Memory B cell (primary cell): ENCODE measurements around the gene UBQLN4.

ENCODE experiments used
- ATAC-seq: fragments of 150-1000 bp; cut with Tn5 transposase; 2 replicates; pipeline ENCODE4 v1.10.0; 2021; ENCODE audit warnings: low read depth, mild to moderate bottlenecking, moderate library complexity
- DNase-seq, 2 donors: peaks; one replicate each; pipeline ENCODE4 v3.0.0; 2022; ENCODE audit warnings: low spot score in 2 of 2
- H3K27ac Mint-ChIP-seq: one replicate; pipeline ENCODE4 v1.8.0; 2022; ENCODE audit warnings: mild to moderate bottlenecking, moderate library complexity, mixed read lengths
- H3K27me3 Mint-ChIP-seq: one replicate; pipeline ENCODE4 v1.8.0; 2022; ENCODE audit warnings: mixed read lengths
- H3K36me3 Mint-ChIP-seq: one replicate; pipeline ENCODE4 v1.8.0; 2022; ENCODE audit warnings: mild to moderate bottlenecking, mixed read lengths
- H3K4me1 Mint-ChIP-seq: one replicate; pipeline ENCODE4 v1.8.0; 2022; ENCODE audit warnings: mixed read lengths
- H3K4me3 Mint-ChIP-seq: one replicate; pipeline ENCODE4 v1.8.0; 2022; ENCODE audit warnings: mild to moderate bottlenecking, moderate library complexity, mixed read lengths
- H3K9me3 Mint-ChIP-seq: one replicate; pipeline ENCODE4 v1.8.0; 2022; ENCODE audit warnings: mixed read lengths

The UBQLN4 gene

GRCh38 chr1:156002188-156002911, 51.2 kb downstream of the UBQLN4 start:
- H3K4me3 Mint-ChIP-seq, result no peak overlapping the region
- H3K4me1 Mint-ChIP-seq, result no peaks in the 10 kb centered on the region
- no peak for DNase-seq
- H3K9me3 Mint-ChIP-seq, result no peaks in the 10 kb centered on the region
- H3K36me3 Mint-ChIP-seq, result no peaks in the 10 kb centered on the region
- no peak overlapping the region for H3K27ac Mint-ChIP-seq
- H3K27me3 Mint-ChIP-seq, result no peaks in the 10 kb centered on the region
- ATAC-seq, result no peak

DNA sequence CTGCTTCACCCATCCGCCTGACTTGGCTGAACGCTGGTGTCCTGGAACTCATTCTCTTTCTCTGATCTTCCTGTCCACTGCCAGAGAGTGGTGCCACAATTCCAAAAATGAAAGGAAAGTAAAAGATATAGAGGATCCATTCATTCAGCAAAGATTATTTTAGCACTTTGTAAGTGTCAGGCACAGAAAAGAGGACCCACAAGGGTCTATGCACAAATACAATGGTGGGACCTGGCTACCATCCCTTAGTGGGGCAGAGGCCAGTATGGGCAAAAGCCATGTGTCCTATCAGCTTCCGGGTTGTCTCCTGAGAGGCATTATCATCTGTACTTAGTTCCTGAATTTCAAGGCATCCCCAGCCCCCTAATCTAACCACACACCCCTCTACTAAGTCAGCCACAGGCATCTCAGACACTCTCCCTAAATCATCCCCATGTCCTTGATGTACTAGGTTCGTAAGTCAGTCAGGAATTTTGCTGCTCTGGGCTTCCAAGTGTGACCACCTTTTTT, 51.9 kb downstream of the UBQLN4 start:
- Mint-ChIP-seq H3K9me3 (no peaks in the 10 kb centered on the region), H3K4me3 (no peak overlapping the region), H3K27me3 (no peaks in the 10 kb centered on the region), H3K27ac (no peak overlapping the region), H3K36me3 (no peaks in the 10 kb centered on the region), H3K4me1 (no peaks in the 10 kb centered on the region)
- DNase-seq, result no peak
- no peak for ATAC-seq

GRCh38 chr1:156001021-156001661, 52.5 kb downstream of the UBQLN4 start:
- DNase-seq, result no peak
- Mint-ChIP-seq H3K4me1 (no peaks in the 10 kb centered on the region), H3K27me3 (no peaks in the 10 kb centered on the region), H3K36me3 (no peaks in the 10 kb centered on the region), H3K4me3 (no peak overlapping the region), H3K27ac (no peak overlapping the region), H3K9me3 (no peaks in the 10 kb centered on the region)
- no peak for ATAC-seq

DNA sequence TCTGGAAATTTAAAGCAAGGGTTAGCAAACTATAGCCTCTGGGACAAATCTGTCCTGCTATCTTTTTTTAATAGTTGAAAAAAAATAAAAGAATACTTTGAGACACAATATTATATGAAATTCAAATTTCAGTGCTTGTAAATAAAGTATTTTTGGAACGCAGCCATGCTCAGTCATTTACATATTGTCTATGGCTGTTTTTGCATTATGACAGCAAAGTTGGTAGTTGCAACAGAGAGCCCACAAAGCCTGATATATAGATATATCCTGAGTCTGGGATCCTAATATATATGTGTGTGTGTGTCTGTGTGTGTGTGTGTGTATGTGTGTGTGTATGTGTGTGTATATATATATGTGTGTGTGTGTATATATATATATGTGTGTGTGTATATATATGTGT, 53.6 kb downstream of the UBQLN4 start:
- Mint-ChIP-seq H3K36me3 (no peaks in the 10 kb centered on the region), H3K27me3 (no peaks in the 10 kb centered on the region)

GRCh38 chr1:155996166-155996565, 57.4 kb downstream of the UBQLN4 start:
- no peaks in the 10 kb centered on the region for H3K36me3 Mint-ChIP-seq
- no peaks in the 10 kb centered on the region for H3K4me1 Mint-ChIP-seq
- no peak overlapping the region for H3K27ac Mint-ChIP-seq
- H3K4me3 Mint-ChIP-seq, result no peak overlapping the region
- H3K9me3 Mint-ChIP-seq, result no peaks in the 10 kb centered on the region
- no peak for ATAC-seq
- no peak for DNase-seq
- H3K27me3 Mint-ChIP-seq, result no peaks in the 10 kb centered on the region

More for the DNA sequence above, 53.6 kb downstream of the UBQLN4 start:
- Mint-ChIP-seq H3K4me1 (no peaks in the 10 kb centered on the region), H3K9me3 (no peaks in the 10 kb centered on the region), H3K4me3 (no peak overlapping the region), H3K27ac (no peak overlapping the region)
- ATAC-seq, result no peak
- no peak for DNase-seq

- Mint-ChIP-seq H3K36me3 (no peaks in the 10 kb centered on the region), H3K27ac (no peak overlapping the region), H3K4me3 (no peak overlapping the region), H3K4me1 (peaks cover 14% of the 10 kb centered on the region), H3K9me3 (no peaks in the 10 kb centered on the region), H3K27me3 (no peaks in the 10 kb centered on the region)
- ATAC-seq (no peak), DNase-seq (no peak)
Observed at GRCh38 chr1:155993595-155993994, 60.0 kb downstream of the UBQLN4 start.

DNA sequence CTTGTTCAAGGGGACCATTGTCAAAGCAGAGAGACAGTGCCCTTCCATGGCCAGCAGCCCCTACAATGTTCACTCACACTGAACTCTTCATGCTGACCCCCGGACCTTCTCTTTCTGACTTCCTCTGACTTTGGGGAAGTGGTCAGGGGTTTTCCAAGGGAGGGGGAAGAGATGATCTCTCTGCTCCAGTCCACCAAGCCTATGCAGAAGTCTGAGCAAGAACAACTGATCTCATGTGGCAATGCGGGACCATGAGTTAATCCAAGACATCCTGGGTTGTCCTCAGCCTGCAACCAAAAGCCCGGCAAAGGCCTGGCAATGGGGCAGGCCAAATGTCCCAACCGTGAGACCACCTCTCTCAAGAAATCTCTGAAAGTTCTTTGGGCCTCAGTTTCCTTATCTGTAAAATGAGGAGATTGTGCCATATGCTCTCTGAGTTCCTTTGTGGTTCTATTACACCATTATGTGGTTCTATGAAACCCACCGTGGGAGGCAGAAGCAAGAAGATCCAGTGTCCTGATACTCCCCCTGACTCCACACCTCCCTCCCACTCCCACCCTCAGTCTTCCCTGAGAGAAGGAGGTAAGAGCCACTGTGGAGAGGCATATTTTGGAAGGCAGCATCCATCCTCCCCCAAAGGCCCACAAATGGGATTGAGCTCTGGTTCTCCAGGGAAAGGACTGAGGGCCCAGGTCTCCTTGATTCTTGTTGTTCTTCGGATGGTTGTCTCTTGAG, 63.4 kb downstream of the UBQLN4 start:
- Mint-ChIP-seq H3K27ac (no peak overlapping the region), H3K9me3 (no peaks in the 10 kb centered on the region), H3K4me1 (peaks cover 14% of the 10 kb centered on the region), H3K36me3 (no peaks in the 10 kb centered on the region), H3K4me3 (no peak overlapping the region), H3K27me3 (no peaks in the 10 kb centered on the region)
- peak; percentile 58 for ATAC-seq
- DNase-seq, result no peak

DNA sequence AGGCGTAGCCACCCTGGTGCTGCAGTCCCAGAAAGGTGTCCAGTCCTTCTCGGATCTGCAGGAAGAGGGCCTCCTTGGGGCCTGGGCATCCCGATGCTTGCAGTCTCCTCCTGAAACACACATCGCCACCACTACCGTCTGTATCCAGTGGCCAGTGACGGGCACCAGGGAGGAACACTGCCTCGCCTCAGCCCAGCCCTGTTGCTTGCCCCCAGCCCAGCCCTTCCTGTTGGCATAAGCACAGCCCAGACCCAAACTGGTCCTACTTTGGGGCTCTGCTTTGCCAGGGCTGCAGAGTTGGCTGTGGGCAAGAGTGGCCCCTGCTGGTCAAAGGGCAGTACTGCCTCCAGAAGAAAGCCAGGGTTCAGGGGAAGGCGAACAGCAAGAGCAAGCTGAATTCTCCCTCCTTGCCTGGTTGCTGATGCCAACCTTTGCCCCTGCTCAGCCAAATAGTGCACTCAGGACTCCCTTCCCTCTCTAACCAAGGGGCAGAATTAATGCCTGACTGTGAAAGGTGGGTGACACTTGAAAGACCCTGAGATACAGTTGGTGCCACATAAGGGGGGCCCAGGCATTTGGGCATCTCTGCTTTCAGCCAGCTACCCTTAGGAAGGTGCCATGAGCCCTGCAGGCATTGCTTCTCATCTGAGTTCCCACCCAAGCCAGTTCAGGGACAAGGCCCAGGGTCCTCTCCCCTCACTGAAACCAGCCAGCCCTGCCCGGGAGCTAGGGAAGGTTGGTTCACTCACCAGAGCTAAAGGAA, 64.2 kb downstream of the UBQLN4 start:
- H3K9me3 Mint-ChIP-seq, result no peaks in the 10 kb centered on the region
- peaks cover 15% of the 10 kb centered on the region for H3K4me1 Mint-ChIP-seq
- DNase-seq (peak; percentile 87 to 89), ATAC-seq (peak; percentile 94)
- H3K27ac Mint-ChIP-seq, result no peak overlapping the region
- H3K36me3 Mint-ChIP-seq, result no peaks in the 10 kb centered on the region
- no peaks in the 10 kb centered on the region for H3K27me3 Mint-ChIP-seq
- peak overlapping the region; percentile 50 for H3K4me3 Mint-ChIP-seq
